HG03280 (cell line): ENCODE data around the gene ROR2.

Source experiments
- ATAC-seq: cut with Tn5 transposase; IDR thresholded peaks from one replicate; pipeline ENCODE4 v1.9.1; 2021; ENCODE audit warnings: mild to moderate bottlenecking, moderate library complexity; ENCODE audit not compliant: unreplicated experiment

ROR2 gene

DNA sequence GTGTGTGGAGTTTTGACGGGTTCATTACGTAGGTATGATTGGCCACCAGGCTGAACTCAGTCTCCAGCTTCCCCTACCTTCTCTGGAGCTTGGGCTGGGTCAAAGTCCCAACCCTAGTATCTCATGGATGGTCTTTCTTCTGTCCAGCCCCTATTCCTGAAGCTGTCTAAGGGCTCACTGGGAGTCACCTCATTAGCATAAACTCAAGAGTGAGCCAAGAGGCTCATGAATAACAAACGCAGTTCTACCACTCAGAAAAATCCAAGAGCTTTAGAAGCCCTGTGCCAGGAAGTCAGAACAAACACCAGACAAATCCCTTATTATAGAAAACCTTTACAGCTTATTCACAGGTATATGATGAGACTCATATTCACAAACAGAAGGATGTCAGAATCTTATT, 346.1 kb downstream of the ROR2 start:
- ATAC-seq, result no peak

- ATAC-seq, result no peak
These were observed 350.5 kb downstream of the ROR2 start for GRCh38 chr9:91599564-91599963.

DNA sequence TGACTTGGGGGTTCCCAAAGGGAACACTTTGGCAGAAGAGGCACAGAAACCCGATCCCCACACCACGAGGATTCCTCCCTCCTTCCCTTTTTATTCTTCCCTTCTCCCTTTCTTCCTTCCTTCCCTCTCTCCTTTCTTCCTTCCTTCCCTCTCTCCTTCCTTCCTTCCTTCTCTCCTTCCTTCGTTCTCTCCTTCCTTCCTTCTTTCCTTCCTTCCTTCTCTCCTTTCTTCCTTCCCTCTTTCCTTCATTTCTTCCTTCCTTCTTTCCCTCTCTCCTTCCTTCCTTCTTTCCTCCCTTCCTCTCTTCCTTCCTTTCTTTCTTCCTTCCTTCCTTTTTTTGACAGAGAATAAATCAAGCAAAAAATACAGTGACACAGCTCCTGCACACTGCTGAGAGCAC, 358.4 kb downstream of the ROR2 start:
- ATAC-seq, result no peak

- ATAC-seq, result no peak
These were observed 360.9 kb downstream of the ROR2 start for GRCh38 chr9:91589101-91589553.

GRCh38 chr9:91586282-91586681, 363.7 kb downstream of the ROR2 start:
- no peak for ATAC-seq

- ATAC-seq, result no peak
These were observed 366.1 kb downstream of the ROR2 start for GRCh38 chr9:91583966-91584365.

DNA sequence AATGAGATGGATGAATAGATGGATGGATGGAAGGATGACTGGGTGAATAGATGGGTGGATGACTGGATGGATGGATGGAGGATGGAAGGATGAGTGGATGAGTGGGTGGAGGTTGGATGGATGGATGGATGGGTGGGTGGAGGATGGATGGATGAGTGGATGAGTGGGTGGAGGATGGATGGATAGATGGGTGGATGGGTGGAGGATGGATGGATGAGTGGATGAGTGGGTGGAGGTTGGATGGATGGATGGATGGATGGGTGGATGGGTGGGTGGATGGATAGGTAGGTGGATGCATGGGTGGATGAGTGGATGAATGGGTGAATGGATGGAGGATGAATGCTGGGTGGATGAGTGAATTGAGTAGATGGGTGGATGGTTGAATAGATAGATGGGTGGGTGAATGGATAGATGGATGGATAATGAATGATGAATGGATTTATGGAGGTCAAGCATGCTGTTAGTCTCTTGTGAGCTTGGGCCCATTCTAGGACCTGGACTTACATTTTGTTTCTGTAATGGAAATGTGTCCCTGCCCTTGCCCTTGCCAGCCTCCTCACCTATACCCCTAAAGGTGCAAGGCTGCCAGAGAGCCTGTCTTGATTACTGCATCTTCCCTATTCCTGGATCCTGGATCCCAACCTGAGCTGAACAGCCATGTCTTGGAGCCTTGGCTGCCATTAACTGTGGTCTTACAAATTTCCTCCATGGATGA, 366.7 kb downstream of the ROR2 start:
- no peak for ATAC-seq

DNA sequence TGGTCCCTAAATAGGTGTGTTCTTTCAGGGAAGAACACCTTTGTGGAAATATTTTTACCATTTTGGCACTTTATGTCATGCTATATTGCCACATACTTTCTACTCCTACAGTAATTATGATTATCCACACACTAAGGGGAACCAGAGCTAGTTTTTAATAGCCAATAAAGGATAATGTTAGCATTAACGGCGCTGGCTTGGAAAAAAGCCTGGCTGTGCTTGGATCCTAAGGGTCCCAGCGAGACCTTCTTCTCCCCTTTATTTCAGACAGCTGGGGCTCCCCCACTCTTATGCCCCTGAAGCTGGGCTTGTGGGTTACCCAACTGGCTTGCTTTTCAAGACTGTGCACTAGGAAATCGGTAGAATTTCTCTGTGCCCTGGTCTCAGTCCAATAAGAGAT, 367.8 kb downstream of the ROR2 start:
- ATAC-seq, result no peak

DNA sequence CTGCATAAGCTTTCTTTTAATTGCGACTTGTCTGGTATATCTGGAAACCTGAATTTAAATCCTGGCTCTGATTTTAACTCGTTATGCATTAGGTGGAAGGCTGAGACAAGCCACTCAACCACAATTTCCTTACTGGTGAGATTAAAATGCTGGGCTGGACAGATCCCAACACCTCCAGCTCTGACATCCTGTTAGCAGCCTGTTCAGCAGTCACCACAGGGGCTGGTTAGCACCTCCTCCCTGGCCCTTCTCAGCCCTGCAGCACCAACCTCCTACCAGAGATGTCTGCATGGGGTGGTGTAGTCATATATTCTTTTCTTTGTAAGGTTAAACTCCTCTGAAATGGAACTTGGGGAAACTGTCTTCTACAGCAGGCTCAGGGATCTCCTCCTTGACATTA, 369.9 kb downstream of the ROR2 start:
- ATAC-seq, result no peak

DNA sequence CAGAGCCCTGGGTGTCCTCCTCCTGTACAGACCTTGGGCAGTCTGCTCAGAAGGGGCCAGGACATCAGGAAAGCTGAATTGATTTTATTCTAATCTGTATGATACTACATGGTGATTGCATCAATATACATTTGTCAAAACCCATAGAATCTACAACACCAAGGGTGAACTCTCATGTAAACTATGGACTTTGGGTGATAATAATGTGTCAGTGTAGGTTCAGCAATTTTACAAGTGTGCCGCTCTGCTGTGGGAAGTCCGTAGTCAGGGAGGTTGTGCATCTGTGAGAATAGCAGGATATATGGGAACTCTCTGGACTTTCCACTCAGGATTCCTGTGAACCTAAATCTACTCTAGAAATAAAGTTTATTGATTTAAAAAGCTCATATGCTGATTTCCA, 371.1 kb downstream of the ROR2 start:
- ATAC-seq, result no peak

- ATAC-seq, result no peak
These were observed 372.4 kb downstream of the ROR2 start for GRCh38 chr9:91577633-91578061.

GRCh38 chr9:91572811-91573210, 377.2 kb downstream of the ROR2 start:
- no peak for ATAC-seq

DNA sequence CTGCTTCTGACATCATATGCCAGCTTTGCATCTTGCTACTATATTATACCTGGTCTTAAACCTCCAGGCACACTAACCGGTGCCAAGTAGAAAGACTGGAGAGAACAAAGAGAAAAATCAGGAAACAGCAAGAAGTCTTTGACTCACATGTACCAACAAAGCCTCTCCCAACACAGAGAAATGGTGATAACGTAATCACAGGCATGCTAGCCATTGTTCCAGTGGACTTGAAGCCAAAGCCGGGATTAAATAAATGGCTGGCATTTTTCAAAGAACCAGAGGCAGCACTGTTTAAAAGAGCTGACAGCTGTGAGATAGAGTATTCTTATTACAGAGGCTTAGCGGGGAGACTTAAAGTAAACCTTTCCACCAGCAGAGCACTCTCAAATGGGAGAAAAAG, 378.0 kb downstream of the ROR2 start:
- no peak for ATAC-seq

- no peak for ATAC-seq
These were observed 379.0 kb downstream of the ROR2 start for GRCh38 chr9:91571036-91571435.

DNA sequence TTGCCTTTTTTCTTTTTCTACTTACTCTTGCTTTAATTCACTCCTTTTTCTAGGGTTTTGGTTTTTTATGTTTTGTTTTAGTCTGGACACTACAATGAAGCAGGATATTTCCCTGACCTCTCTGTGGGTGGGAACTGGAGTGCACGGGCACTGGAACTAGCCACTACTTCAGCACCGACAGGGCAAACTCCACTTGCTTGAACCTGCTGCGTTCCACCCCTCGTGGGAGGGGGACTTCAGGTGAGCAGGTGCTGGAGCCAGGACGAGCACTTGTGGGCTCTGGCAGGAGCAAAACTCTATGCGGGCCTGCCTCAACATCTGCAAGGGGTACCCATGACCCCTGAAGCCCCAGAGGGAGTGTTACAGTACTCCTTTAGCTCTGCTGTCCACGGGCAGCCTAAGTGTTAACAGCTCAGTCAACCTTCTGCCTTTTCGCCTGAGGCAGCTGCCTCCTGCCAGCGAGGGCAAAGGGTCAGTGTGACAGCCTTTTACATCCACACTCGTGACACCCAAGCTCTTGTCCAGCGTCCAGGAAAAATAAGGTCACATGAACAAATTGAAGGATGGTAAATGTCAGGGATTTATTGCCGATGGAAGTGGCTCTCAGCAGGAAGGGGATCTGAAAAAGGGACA, 382.3 kb downstream of the ROR2 start:
- ATAC-seq, result no peak

DNA sequence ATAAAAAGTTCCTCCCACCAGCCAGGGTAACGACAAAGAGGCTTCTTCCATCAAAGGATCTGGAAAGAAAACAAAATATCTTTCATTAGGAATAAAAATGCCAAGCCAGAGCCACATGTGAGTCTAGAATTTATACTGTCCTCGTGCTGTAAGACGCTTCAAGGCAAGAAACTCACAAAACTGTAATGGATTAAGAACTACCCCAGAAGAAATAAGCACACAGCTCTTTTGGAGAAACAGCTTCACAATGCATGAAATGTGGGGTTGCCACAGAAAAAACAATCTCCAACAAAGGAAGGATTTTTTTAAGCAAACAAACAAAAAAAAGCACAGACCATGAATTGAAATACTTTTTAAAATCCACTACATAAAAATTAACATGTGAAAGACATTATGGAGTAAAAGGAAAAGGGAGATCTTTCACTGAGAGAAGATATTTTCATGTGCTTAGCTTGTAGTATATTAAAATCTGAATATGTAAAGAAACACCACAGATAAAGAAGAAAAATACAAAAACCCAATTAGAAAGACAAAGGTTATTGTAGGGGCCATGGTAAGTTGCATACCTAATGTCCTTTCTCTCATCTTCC, 385.9 kb downstream of the ROR2 start:
- ATAC-seq, result no peak

DNA sequence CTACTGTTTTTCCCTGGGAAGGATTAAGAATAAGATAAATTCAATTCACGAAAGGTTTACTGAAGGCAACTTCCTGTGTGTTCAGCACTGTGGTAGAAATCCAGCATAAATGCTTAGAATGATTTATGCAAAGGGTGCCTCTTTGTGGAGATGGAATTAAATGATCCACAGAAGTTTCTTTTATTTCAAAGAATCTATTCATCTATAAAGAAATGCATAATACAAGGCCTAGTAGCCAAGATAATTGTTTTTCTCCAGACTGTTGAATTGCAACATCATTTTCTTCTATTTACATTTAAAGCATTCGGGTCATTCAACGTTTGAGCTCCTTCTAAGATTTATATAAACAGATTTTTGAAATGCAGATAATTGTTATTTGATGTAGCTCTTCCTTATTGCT, 387.6 kb downstream of the ROR2 start:
- no peak for ATAC-seq

DNA sequence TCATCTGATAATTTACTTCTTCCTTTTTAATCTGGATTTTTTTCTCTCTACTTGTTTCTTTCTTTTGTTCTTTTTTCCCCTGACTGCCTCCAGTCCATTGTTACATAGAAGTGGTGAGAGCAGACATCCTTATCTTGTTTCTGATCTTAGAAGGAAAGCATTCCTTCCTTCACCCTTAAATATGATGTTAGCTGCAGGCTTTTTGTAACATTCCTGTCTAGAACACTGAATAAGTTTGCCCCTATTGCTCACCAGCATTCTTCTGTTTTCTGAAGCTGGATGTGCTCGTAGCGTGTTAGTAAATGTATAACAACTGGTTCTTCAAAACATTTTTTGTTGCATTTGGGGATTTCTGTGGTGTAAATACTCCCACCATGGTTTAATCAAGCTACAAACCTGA, 389.7 kb downstream of the ROR2 start:
- no peak for ATAC-seq

GRCh38 chr9:91558879-91559278, 391.1 kb downstream of the ROR2 start:
- no peak for ATAC-seq

DNA sequence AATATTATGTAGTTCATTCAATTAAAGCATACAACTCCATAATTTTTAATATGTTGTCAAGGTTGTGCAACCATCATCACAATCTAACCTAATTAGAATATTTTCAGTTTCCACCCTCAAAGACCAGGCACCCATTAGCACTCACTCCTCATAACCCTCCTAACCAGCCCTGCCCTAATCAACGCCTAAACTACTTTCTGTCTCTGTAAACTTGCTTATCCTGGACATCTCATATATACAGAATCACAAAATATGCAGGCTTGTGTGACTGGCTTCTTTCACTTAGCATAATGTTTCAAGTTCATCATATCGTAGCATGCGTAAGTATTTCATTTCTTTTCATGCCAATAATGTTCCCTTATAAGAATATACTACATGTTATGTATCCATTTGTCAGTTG, 391.6 kb downstream of the ROR2 start:
- no peak for ATAC-seq

DNA sequence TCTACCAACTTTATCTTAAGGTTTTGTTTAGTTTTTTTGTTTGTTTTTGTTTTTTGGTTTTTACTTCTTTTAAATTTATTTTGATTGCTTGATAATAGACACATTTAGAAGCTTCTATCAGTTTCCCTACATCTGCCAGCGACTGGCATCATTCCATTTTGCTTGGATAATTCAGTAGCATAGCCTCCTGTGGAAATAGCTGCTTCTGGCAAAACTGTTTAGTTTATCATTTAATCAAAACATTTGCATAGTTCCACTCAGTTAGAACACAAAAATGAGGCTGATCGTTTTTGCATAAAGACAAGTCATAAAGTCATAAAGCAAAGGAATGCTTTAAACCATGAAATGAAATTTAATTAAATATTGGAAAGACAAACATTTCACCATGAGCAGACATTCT, 392.7 kb downstream of the ROR2 start:
- ATAC-seq, result no peak

DNA sequence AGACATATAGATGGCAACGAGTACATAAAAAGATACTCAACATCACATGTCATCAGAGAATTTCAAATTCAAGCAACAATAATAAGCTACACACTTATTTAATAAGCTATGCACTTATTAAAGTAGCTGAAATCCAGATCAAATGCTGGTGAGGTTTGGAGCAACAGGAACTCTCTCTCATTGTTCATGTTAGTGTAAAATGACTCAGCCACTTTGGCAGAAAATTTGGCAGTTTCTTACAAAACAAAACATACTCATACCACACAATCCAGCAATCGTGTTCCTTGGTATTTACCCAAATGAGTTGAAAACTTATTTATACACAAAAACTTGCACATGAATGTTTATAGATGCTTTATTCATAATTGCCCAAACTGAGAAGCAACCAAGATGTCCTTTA, 394.9 kb downstream of the ROR2 start:
- ATAC-seq, result no peak
